ENCODE results near the gene FBP1. TPM values are rescaled to one million over a fixed set of nuclear protein-coding genes. Genes with fewer than 3 reads are reported as not detected.
A peak's percentile ranks its signal among the peaks of the same experiment; 100 is the strongest.

The FBP1 gene
- total RNA-seq, 1 donor from 2014 or later = not detected

DNA sequence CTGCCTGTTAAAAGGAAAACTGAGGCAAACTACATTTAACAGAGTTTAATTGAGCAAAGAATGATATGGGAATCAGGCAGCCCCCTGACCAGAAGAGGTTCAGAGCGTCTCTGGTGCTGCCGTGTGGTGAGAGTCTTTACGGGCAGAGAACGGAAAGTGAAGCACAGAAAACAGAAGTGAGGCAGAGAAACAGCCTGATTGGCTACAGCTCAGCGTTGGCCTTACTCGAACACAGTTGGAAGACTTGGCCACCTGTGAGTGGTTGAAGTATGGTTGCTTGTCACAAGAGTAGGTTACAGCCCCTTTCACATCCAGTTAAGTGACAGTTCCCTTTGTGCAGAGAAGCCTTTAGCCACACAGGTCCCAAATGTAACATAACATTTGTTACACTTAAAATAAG, 16.9 kb upstream of the FBP1 start:
- DNase-seq (ENCODE audit: low read depth in 2 of 2) = peak in 1 of 2 donors; percentile 7

DNA sequence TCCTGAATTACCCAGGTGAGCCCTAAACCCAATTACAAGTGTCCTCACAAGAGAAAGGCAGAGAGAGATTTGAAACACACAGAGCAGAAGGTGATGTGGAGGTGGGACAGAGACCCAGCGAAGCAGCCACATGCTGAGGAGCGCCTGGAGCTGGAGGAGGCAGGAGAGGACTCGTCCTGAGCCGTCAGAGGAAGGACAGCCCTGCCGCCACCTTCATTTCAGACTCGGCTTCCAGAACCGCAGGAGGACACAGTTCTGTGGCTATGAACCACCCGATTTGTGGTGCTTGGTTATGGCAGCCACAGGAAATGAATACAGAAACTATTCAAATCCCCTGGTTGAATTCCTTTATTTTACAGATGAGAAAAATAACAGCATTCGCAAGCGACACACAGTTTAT, 16.4 kb upstream of the FBP1 start:
- no peak for DNase-seq (ENCODE audit: low read depth in 2 of 2)

DNA sequence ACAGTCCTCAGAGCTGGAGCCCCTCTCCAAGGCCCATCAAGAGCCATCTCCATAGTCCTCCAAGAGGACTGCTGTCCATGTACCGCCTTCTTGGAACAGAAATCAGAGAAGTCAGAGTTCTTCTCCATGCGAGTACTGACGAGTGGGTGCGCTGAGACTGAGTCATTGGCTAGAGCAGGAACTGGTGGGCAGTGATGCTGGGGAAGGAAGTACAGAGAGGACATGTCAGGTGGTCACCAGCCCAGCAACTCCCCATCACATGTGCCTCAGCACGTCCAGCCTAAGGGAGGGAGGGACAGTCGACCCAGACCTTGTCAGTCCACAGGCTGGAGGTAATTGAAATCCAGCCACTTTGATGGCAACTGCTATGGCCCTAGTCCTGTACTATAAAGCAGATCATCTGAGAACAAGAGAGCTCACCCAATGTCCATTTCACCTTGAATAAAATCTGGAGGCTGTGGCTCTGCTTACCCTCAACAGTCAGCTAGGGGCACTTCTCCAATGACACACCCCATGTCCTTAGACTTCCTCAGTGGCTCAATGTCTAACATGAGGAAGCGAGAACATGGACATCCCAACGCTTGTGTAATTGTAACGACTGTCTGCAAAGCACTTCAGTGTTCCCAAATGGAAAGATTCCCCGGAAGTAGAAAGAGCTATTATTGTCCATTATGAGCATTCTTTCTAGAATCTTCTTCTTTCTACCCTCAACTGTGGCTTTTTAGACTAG, 15.0 kb upstream of the FBP1 start:
- no peak for DNase-seq (ENCODE audit: low read depth in 2 of 2)

DNA sequence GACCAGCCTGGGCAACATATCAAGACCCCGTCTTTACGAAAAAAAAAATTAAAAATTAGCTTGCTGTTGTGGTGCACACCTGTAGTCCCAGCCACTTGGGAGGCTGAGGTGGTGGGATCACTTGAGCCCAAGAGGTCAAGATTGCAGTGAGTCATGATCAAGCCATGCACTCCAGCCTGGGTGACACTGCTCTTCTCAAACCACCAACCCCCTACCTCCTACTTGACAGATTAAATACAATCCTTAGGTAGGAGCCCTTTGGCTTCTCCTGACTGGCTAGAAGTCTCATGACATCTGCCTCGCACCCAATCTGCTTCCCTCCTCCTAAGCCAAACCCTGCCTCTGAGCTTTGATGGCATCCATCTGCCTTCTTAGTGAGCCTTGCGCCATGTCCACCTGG, 11.6 kb upstream of the FBP1 start:
- DNase-seq (ENCODE audit: low read depth in 2 of 2) = no peak

DNA sequence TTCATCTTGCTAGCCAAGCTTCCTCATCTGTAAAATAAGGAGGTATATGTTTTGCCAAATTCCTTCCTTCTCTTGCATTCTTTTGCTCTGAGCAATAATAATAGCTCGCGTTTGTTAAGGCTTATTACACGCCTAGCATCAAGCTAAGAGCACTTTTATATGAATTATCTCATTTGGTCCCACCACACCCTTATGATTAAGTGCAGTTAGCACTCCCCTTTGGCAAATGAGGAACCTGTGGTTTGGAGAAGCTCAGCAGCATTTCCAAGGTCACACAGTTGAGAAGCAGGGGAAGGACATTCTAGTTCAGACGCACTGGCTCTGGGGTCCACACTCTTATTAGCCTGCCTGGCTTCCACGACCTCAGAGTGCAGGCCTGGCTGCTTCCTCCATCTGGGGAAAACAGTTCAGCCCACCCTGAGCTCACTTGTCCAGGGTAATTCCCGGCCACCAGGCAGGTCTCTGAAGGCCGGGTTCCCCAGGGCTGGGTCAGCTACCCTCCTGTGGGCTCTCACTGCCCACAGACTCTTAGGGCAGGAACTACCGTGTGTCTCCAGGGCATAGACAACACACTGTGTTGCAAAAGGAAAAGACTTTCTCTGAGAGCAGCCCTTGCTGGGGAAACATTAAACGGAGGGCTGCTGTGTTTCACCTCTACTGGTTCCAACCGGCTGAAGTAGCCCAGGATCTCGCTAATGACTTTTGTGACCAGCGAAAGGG, 9.9 kb upstream of the FBP1 start:
- no peak for DNase-seq (ENCODE audit: low read depth in 2 of 2)

DNA sequence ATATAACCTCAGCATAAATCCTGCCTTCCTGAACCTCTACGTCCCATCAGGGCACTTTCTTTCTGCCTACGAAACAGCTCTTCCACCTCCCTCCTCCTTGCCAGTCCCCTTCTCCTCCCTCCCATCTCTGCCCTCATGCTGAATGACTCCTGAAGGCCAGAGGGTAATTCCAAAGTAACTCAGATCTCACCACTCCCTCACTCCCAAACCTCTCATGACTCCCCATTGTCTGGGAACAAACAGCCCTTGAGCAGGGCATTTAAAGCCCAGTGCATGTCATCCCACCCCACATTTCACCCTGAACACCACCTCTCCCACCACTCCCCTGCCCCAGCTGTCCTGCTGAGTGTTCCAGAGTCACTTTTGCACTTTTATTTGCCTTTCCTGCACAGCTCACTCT, 8.9 kb upstream of the FBP1 start:
- no peak for DNase-seq (ENCODE audit: low read depth in 2 of 2)

DNA sequence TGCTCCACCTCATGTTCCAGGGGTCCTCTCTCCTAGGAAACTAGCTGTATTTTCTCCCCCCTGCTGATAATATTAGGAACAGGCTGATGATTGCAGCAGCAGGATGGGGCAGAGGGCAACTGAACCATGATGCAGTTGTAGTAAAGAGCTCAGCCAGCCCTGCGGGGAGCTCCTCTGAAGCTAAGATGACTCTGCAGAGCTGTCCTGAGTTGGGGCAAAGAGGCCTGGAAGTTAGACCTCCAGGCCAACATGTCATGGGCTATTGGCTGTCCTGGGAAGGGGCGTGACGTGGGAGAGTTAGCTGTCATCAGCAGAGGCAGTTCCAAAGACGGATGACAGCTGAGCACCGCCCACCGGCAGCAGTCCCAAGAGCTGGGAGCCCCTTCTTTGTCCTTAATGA, 6.6 kb upstream of the FBP1 start:
- no peak for DNase-seq (ENCODE audit: low read depth in 2 of 2)

DNA sequence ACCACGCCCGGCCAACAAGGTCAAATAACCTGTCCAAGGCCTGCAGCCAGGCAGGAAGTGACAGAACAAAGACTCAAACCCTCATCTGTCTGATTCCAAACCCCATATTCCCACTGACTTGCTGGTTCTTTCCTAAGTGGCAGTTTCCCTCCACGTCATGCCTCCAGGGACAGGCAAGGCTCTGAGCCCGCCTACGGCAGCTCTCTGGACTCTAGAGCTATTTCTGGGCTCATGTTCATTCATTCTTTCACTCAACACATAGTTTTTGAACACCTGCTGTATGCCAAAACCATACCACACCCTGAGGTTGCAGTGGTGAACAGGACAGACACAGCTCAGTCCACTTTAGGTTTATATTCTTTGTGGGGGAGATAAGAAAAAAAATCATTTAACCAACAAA, 5.2 kb upstream of the FBP1 start:
- DNase-seq (ENCODE audit: low read depth in 2 of 2) = no peak

DNA sequence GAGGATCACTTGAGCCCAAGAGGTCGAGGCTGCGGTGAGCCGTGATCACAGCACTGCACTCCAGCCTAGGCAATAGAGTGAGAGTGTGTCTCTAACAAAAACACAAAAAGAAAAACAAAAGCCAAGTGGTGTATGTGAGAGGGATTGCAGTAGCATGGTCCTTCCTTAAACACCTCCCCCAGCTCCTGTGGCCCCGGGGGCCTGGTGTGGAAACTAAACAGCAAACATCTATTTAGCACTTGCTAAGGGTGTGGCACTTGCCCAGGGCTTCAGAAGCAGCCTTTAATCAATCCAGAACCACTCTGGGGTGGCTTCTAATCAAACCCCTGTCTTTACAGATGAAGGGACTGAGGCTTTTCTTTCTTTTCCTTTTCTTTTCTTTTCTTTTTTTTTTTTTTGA, 4.4 kb upstream of the FBP1 start:
- no peak for DNase-seq (ENCODE audit: low read depth in 2 of 2)

DNA sequence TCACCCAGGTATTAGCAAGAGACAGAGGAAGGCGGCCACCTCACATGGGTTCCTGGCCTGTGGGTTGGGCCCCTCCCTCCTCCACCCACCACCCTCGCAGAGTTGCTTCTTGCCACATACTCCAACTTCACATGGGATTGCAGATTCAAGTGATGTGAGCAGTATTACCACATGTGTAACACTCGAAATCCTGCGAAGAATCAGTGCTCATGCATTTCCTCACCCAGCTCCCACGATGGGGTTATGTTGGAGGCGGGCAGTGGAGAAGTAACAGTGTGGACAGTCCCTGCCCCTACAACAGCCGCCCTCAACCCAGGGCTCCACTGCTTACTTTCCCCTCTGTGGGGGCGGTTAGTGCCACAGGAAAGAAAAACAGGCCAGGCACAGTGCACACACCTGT, 3.9 kb upstream of the FBP1 start:
- no peak for DNase-seq (ENCODE audit: low read depth in 2 of 2)

DNA sequence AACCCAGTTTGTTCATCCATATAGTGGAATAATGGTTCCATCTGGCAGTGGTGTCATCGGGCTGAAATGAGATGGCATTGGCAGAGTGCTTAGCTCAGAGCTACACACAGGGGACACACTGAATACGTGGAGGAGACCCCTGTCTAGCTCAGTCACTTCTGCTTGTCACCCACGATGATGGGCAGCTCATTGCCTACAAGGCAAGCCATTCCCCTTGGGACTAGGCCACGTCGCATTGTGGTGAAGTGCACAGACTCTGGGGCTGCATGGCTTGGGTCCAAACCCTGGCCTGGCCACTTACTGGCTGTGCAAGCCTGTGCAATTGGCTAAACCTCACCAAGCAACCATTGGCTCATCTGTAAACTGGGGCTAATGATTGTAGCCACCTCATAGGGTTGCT, 3.2 kb upstream of the FBP1 start:
- DNase-seq (ENCODE audit: low read depth in 2 of 2) = no peak

DNA sequence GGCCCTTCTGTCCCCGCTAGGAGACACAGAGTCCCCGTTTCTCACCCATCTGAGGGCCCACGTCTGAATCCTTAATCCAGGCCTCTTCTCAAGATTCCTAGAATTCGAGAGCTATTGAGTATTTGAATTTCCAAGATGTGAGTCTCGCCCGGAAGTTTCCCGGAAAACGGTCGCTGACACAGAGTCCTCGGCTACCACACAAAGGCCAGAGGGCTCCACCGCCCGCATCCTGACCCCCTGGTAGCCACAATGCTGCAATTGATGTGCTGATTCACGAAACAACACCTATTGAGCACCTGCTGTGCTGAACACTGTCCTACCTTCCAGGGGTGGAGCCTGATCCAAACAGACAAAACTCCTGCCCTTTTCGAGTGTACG, 670 bp upstream of the FBP1 start:
- DNase-seq (ENCODE audit: low read depth in 2 of 2) = no peak

DNA sequence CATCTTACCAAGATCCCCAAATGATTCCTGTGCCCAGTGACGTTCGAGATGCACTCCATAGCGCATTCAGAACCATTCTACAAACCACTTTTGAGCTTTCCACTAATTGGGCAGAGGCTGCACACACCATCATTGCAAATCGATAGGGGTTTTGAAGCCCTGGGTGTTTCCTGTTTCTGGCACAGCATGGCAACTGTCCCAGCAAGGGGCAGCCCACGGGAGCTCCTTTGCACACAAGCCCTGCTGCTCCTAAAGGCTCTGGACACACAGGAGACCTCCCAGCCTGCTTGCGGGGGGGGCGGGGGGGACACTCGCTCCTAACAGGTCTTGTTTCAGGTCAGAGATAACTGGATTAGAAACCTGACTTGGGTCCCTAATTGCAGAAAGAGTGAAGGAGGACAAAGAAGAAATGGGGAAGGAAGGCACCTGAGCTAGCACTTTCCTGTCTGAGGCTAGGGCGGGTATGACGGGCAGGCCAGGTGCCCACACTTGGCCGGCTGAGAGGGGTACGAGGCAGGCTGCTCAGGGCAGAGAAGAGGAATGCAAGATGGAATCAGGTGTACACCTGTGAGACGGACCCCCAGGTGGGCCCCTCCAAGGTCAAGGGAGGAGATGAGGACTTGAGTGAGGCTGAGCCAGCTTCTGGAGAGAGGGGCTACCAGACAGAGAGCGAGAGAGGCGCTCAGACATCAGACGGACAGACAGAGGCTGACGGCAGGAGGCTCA, 820 bp downstream of the FBP1 start:
- no peak for DNase-seq (ENCODE audit: low read depth in 2 of 2)

DNA sequence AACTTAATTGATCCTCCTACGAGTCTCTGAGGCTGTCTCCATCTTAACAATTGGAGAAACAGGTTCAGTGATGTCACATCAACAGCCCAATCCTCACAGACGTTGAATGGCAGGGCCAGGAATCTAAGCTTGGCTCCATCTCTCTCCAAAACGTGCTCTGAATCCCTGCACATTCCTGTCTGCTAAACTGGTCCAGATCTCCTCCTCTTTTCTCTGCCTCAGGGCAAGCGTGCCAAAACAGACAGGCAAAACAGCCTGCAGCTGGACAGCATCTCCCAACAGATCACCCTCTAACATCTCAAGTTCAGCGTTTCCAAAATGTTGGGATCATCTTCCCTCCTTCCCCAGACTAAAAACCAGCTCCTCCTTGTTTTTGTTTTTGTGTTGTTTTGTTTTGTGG, 6.6 kb downstream of the FBP1 start:
- DNase-seq (ENCODE audit: low read depth in 2 of 2) = no peak

DNA sequence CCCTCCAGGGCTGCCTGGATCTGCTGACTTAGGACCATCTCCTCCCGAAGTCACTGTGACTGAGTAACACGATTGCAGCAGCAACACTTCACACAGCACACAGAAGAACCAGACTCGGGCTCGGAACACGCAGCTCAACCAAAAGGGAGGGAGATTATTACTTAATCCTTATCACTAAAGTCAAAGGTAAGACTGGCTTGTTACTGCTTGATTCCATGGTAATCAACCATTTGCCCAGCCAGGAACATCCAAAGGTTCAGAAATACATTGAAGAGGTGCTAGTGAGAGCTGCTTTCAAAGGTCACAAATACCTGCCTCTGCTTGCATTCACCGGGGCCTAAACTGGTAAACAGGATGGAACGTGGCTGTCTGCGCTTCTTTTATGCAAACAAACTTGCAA, 7.7 kb downstream of the FBP1 start:
- DNase-seq (ENCODE audit: low read depth in 2 of 2) = no peak

DNA sequence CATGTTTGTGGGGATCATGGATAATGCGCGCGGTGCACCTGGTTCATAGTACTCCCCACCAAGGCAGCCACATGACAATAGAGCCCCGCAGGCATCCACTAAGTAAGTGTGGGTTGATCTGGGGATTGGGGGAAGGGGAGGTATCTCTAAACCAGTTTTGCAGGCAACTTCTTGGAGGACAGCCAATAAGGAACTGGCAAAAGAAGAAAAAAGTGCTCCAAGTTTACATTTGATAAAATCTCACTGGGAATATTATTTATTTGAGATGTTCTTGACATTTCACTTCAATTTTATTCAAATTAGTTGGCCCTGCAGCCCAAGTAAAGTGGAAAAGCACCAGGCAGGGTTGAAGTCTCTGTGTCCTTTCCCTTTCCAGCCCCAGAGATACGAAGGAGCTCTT, 8.5 kb downstream of the FBP1 start:
- DNase-seq (ENCODE audit: low read depth in 2 of 2) = no peak

DNA sequence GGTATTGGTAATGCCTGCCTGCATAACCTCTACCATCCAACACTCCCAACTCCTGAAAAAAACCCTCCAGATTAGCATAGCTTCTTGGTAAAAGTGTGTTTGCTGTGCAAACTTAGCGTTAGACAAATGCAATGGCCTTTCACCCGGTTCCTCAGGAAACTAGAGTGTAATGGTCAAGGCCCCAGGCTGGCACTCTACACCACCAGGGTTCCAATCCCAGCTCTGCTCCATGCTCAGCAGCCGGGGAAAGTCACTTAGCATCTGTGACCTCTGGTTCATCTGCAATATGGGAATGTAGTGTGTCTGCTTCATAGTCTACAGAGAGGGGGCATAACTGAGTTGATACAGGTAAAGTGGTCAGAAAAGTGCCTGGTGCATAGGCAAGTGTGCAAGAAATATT, 9.0 kb downstream of the FBP1 start:
- DNase-seq (ENCODE audit: low read depth in 2 of 2) = no peak

DNA sequence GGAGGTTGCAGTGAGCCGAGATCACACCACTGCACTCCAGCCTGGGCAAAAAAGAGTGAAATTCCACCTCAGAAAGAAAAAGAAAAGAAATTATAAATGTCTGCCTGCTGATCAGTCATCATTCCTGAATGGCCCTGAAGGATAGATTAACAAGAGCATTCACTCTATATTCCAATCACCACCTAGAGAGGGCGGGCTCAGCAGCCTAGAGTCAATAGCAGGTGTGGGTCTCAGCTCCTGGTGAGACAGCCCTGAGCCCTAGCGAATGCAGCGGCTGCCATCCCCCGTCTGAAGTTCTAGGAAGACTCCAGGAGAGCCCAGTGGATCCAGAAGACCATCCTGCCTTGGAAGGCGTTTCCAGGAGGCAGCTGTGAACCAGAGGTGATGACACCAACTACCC, 12.0 kb downstream of the FBP1 start:
- no peak for DNase-seq (ENCODE audit: low read depth in 2 of 2)

DNA sequence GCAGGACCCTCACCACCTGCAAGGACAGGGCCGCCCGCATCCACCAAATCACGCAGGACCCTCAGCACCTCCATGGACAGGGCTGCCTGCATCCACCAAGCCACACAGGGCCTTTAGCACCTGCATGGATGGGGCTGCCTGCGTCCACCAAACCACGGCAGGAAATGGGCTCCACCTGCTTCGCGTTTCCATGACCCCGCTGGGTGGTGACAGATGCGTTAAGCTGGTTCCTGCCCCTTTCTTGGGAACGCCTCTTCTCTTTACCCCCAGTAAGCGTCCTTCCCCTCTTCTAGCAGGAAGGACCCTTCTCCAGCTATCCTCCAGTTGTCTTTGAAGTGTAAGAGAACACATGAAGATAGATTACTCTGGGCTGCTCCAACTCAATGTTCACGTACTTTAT, 13.5 kb downstream of the FBP1 start:
- no peak for DNase-seq (ENCODE audit: low read depth in 2 of 2)

DNA sequence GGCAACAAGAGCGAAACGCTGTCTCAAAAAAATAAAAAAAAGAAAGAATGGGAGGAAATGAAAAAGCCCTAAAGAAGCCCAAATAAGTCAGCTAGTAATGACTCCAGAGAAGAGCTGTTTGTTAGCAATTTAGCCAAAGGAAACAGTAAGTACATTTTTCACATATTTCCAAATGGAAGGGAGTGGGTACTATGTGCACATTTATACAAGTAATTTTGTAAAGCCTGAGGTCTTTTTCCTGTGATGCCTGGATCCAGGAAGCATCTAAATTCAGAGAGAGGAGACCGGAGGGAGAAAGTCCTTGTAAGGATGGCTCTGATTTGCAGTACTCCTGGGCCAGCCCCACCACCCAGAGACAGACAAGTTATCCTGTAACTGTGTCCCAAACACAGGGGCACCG, 14.7 kb downstream of the FBP1 start:
- DNase-seq (ENCODE audit: low read depth in 2 of 2) = no peak

DNA sequence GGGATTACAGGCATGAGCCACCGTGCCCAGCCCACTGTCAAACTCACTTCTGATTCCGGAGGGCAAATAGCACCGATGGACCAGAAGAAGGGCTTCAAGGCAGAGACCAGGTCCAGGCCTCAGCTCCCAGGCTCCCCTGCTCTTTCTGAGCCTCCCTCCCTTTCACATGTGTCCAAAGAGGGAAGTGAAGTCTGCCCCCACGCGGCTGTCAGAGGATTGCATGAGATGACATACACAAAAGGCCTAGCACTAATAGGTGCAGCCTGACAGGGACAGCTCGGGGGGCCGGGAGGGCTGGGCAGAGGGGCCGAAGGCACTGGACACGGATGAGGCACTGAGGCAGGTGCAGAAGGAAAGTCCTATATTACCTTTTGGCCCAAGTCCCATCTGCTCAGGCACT, 16.1 kb downstream of the FBP1 start:
- DNase-seq (ENCODE audit: low read depth in 2 of 2) = peak; percentile 21 to 56

DNA sequence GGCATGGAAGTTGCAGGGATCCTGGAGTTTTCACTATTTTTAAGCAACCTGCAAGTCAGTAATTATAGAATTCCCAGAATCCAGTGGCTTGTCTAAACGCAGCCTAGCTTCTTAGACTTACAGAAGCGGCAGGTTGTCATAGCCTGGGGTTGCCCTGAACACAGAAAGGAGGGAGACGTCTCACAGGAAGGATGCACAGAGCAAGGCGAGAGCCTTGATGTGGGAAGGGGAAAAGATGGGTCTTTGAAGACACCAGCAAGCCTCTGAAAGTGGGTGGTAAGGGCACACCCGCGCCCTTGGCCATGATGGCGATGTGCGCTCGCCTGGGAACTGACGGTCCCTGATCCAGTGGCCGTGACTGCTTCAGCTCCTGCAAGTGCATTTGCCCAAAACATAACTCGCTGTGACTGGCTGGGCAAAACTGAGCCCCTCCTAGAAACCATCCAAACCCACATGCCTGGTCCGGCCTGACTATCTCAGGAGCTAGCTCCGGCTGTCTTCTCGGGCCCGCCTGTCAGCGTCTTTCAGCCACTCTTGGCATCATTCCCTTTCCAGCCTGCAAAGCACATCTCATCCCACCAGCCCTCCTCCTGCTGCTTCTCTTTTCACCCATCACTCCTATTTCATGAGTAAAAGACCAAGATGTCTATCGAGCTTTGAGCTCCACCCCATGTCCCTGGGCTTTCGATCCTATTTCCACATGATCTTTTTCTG, 17.1 kb downstream of the FBP1 start:
- no peak for DNase-seq (ENCODE audit: low read depth in 2 of 2)
